ENCODE results near the gene ANTXRL.

The ANTXRL gene

DNA sequence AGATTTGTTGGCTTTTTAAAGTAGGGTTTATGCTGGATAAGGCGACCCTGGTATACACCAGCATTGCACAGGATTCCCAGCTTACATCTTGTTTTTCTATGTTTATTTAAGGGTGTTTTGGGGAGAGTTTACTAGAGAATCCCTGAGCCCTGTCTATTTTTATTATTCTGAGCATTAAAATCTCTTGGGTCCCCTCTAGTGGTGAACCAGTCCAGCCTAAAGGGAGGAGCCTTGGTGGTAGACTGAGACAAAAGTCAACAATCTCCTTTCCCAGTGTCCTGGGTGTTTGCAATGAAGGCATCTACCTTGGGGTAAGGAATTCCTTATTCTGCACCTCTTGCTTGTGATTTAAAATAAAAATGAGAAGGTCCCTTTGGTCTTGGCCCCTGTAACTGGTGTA lies 38.2 kb downstream of the ANTXRL start:
- Histone ChIP-seq H3K18ac (ENCODE audit: low read length) (no peak overlapping the region), H2BK12ac (ENCODE audit: low read length) (no peak overlapping the region), H2BK5ac (ENCODE audit: low read length) (no peak overlapping the region), H3K27ac (replicated peaks; ENCODE audit: low read length) (no peak overlapping the region), H3K4me3 (ENCODE audit: low read length in 2 of 2) (no peak overlapping the region), H2BK15ac (ENCODE audit: low read length) (no peak overlapping the region), H4K91ac (ENCODE audit: low read depth, low read length, poor library complexity) (no peak overlapping the region), H2AK5ac (ENCODE audit: low read depth, low read length) (no peak overlapping the region), H4K8ac (ENCODE audit: low read depth, low read length) (no peak overlapping the region), H3K79me1 (ENCODE audit: low read depth, low read length) (no peaks in the 10 kb centered on the region), H3K4me1 (ENCODE audit: control insufficient read depth in 2 of 2, insufficient read depth in 1 of 2, low read depth in 1 of 2, low read length in 2 of 2) (peaks cover 0 to 6% of the 10 kb centered on the region in 2 donors), H3K27me3 (ENCODE audit: control insufficient read depth in 3 of 3, insufficient read depth in 3 of 3, low read depth in 1 of 3, low read length in 3 of 3) (peaks cover 0 to 2% (median 0%) of the 10 kb centered on the region in 3 experiments), H3K14ac (ENCODE audit: low read length) (no peak overlapping the region), H3K9me3 (replicated peaks in 1 of 2; ENCODE audit: control insufficient read depth in 2 of 2, insufficient read depth in 1 of 2, low read depth in 1 of 2, low read length in 2 of 2) (no peaks in the 10 kb centered on the region), H3K36me3 (replicated peaks in 1 of 2; ENCODE audit: control insufficient read depth in 2 of 2, insufficient read depth in 2 of 2, low read length in 2 of 2) (no peaks in the 10 kb centered on the region), H3K9ac (ENCODE audit: low read depth, low read length, poor library complexity) (no peak overlapping the region), H3K4ac (ENCODE audit: low read length) (no peak overlapping the region), H2BK120ac (ENCODE audit: low read depth, low read length) (no peak overlapping the region), H3K4me2 (ENCODE audit: insufficient read depth, low read length, poor library complexity, severe bottlenecking) (no peak overlapping the region), H2AFZ (ENCODE audit: low read length) (no peak overlapping the region), H3K23ac (ENCODE audit: low read depth, low read length, poor library complexity) (no peak overlapping the region)
- no CpG with 5 or more reads among the region's 1 CpG for WGBS, 2 donors (ENCODE audit: extremely low coverage in 2 of 2, insufficient read length in 2 of 2, insufficient replicate concordance in 1 of 2)
- DNase-seq (ENCODE audit: low spot score) = no peak

GRCh38 chr10:46326066-46326465 lies 39.3 kb downstream of the ANTXRL start:
- H3K18ac ChIP-seq (ENCODE audit: low read length) = no peak overlapping the region
- no peak overlapping the region for H3K23ac ChIP-seq (ENCODE audit: low read depth, low read length, poor library complexity)
- H3K9ac ChIP-seq (ENCODE audit: low read depth, low read length, poor library complexity) = no peak overlapping the region
- no peak overlapping the region for H2AFZ ChIP-seq (ENCODE audit: low read length)
- H2BK5ac ChIP-seq (ENCODE audit: low read length) = peak overlapping the region; percentile 32
- H3K36me3 ChIP-seq (replicated peaks in 1 of 2; ENCODE audit: control insufficient read depth in 2 of 2, insufficient read depth in 2 of 2, low read length in 2 of 2) = no peaks in the 10 kb centered on the region
- H2AK5ac ChIP-seq (ENCODE audit: low read depth, low read length) = no peak overlapping the region
- H3K79me1 ChIP-seq (ENCODE audit: low read depth, low read length) = no peaks in the 10 kb centered on the region
- no peak overlapping the region for H3K4me2 ChIP-seq (ENCODE audit: insufficient read depth, low read length, poor library complexity, severe bottlenecking)
- H3K14ac ChIP-seq (ENCODE audit: low read length) = no peak overlapping the region
- no peak overlapping the region for H3K4me3 ChIP-seq (ENCODE audit: low read length in 2 of 2)
- H3K4ac ChIP-seq (ENCODE audit: low read length) = no peak overlapping the region
- H3K4me1 ChIP-seq (ENCODE audit: control insufficient read depth in 2 of 2, insufficient read depth in 1 of 2, low read depth in 1 of 2, low read length in 2 of 2) = peaks cover 0 to 6% of the 10 kb centered on the region in 2 donors
- H3K27ac ChIP-seq (replicated peaks; ENCODE audit: low read length) = no peak overlapping the region
- DNase-seq (ENCODE audit: low spot score) = no peak
- no peak overlapping the region for H2BK12ac ChIP-seq (ENCODE audit: low read length)
- H3K9me3 ChIP-seq (replicated peaks in 1 of 2; ENCODE audit: control insufficient read depth in 2 of 2, insufficient read depth in 1 of 2, low read depth in 1 of 2, low read length in 2 of 2) = no peaks in the 10 kb centered on the region
- no CpG with 5 or more reads among the region's 1 CpG for WGBS, 2 donors (ENCODE audit: extremely low coverage in 2 of 2, insufficient read length in 2 of 2, insufficient replicate concordance in 1 of 2)
- peaks cover 0 to 2% (median 0%) of the 10 kb centered on the region in 3 experiments for H3K27me3 ChIP-seq (ENCODE audit: control insufficient read depth in 3 of 3, insufficient read depth in 3 of 3, low read depth in 1 of 3, low read length in 3 of 3)
- no peak overlapping the region for H2BK120ac ChIP-seq (ENCODE audit: low read depth, low read length)
- no peak overlapping the region for H2BK15ac ChIP-seq (ENCODE audit: low read length)
- no peak overlapping the region for H4K91ac ChIP-seq (ENCODE audit: low read depth, low read length, poor library complexity)
- H4K8ac ChIP-seq (ENCODE audit: low read depth, low read length) = no peak overlapping the region

- H3K4me1 ChIP-seq (ENCODE audit: control insufficient read depth in 2 of 2, insufficient read depth in 1 of 2, low read depth in 1 of 2, low read length in 2 of 2) = peaks cover 0 to 6% of the 10 kb centered on the region in 2 donors
- H3K23ac ChIP-seq (ENCODE audit: low read depth, low read length, poor library complexity) = peak overlapping the region; percentile 45
Measured at GRCh38 chr10:46326971-46327370, 40.2 kb downstream of the ANTXRL start.

DNA sequence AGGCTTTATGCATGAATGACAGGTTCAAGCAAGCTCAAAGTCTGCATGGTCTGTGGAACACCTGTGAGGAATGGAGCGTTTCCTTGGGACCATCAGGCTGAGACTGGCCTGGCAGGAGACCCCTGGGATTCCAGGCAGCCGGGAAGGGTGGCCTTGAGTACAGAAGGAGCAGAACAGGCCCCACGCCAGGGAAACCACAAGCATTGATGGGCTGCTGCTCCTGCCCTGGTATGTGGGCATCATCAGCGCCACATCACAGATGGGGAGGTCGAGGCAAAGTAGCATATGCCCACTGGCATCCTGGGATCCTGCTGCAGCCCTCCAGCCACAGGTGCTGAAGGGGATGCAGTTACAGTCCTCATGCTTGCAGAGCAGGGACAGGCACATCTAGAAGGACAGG lies 40.9 kb downstream of the ANTXRL start:
- Histone ChIP-seq H4K8ac (ENCODE audit: low read depth, low read length) (no peak overlapping the region), H3K9me3 (replicated peaks in 1 of 2; ENCODE audit: control insufficient read depth in 2 of 2, insufficient read depth in 1 of 2, low read depth in 1 of 2, low read length in 2 of 2) (no peaks in the 10 kb centered on the region), H3K36me3 (replicated peaks in 1 of 2; ENCODE audit: control insufficient read depth in 2 of 2, insufficient read depth in 2 of 2, low read length in 2 of 2) (no peaks in the 10 kb centered on the region), H2BK12ac (ENCODE audit: low read length) (no peak overlapping the region), H3K14ac (ENCODE audit: low read length) (peak overlapping the region; percentile 59), H2BK120ac (ENCODE audit: low read depth, low read length) (no peak overlapping the region), H3K4me2 (ENCODE audit: insufficient read depth, low read length, poor library complexity, severe bottlenecking) (no peak overlapping the region), H2AFZ (ENCODE audit: low read length) (no peak overlapping the region), H3K79me1 (ENCODE audit: low read depth, low read length) (no peaks in the 10 kb centered on the region), H3K27me3 (ENCODE audit: control insufficient read depth in 3 of 3, insufficient read depth in 3 of 3, low read depth in 1 of 3, low read length in 3 of 3) (peaks cover 0 to 2% (median 0%) of the 10 kb centered on the region in 3 experiments), H3K18ac (ENCODE audit: low read length) (no peak overlapping the region), H3K23ac (ENCODE audit: low read depth, low read length, poor library complexity) (peak overlapping the region; percentile 27), H2BK15ac (ENCODE audit: low read length) (no peak overlapping the region), H3K4me3 (ENCODE audit: low read length in 2 of 2) (no peak overlapping the region), H3K4me1 (ENCODE audit: control insufficient read depth in 2 of 2, insufficient read depth in 1 of 2, low read depth in 1 of 2, low read length in 2 of 2) (peaks cover 0 to 6% of the 10 kb centered on the region in 2 donors), H2AK5ac (ENCODE audit: low read depth, low read length) (no peak overlapping the region), H4K91ac (ENCODE audit: low read depth, low read length, poor library complexity) (no peak overlapping the region), H2BK5ac (ENCODE audit: low read length) (no peak overlapping the region), H3K27ac (replicated peaks; ENCODE audit: low read length) (no peak overlapping the region), H3K4ac (ENCODE audit: low read length) (no peak overlapping the region), H3K9ac (ENCODE audit: low read depth, low read length, poor library complexity) (no peak overlapping the region)
- DNase-seq (ENCODE audit: low spot score) = no peak
- no CpG with 5 or more reads among the region's 5 CpGs for WGBS, 2 donors (ENCODE audit: extremely low coverage in 2 of 2, insufficient read length in 2 of 2, insufficient replicate concordance in 1 of 2)

More at GRCh38 chr10:46326971-46327370, 40.2 kb downstream of the ANTXRL start:
- H3K79me1 ChIP-seq (ENCODE audit: low read depth, low read length) = no peaks in the 10 kb centered on the region
- H2BK15ac ChIP-seq (ENCODE audit: low read length) = peak overlapping the region; percentile 17
- H3K9me3 ChIP-seq (replicated peaks in 1 of 2; ENCODE audit: control insufficient read depth in 2 of 2, insufficient read depth in 1 of 2, low read depth in 1 of 2, low read length in 2 of 2) = no peaks in the 10 kb centered on the region
- H2AK5ac ChIP-seq (ENCODE audit: low read depth, low read length) = peak overlapping the region; percentile 47
- peak overlapping the region; percentile 32 for H2BK5ac ChIP-seq (ENCODE audit: low read length)
- H2AFZ ChIP-seq (ENCODE audit: low read length) = no peak overlapping the region
- peak overlapping the region; percentile 51 for H3K9ac ChIP-seq (ENCODE audit: low read depth, low read length, poor library complexity)
- H3K4me3 ChIP-seq (ENCODE audit: low read length in 2 of 2) = no peak overlapping the region
- peak overlapping the region; percentile 30 for H3K18ac ChIP-seq (ENCODE audit: low read length)
- no peak overlapping the region for H3K4me2 ChIP-seq (ENCODE audit: insufficient read depth, low read length, poor library complexity, severe bottlenecking)
- H2BK120ac ChIP-seq (ENCODE audit: low read depth, low read length) = no peak overlapping the region
- H3K27ac ChIP-seq (replicated peaks; ENCODE audit: low read length) = no peak overlapping the region
- peaks cover 0 to 2% (median 0%) of the 10 kb centered on the region in 3 experiments for H3K27me3 ChIP-seq (ENCODE audit: control insufficient read depth in 3 of 3, insufficient read depth in 3 of 3, low read depth in 1 of 3, low read length in 3 of 3)
- H2BK12ac ChIP-seq (ENCODE audit: low read length) = no peak overlapping the region
- H3K36me3 ChIP-seq (replicated peaks in 1 of 2; ENCODE audit: control insufficient read depth in 2 of 2, insufficient read depth in 2 of 2, low read length in 2 of 2) = no peaks in the 10 kb centered on the region
- no peak for DNase-seq (ENCODE audit: low spot score)
- peak overlapping the region; percentile 50 for H3K14ac ChIP-seq (ENCODE audit: low read length)
- no peak overlapping the region for H3K4ac ChIP-seq (ENCODE audit: low read length)
- no CpG with 5 or more reads among the region's 4 CpGs for WGBS, 2 donors (ENCODE audit: extremely low coverage in 2 of 2, insufficient read length in 2 of 2, insufficient replicate concordance in 1 of 2)
- no peak overlapping the region for H4K91ac ChIP-seq (ENCODE audit: low read depth, low read length, poor library complexity)
- no peak overlapping the region for H4K8ac ChIP-seq (ENCODE audit: low read depth, low read length)

Data from neuronal stem cell (in vitro differentiated cells).